ENCODE measurements around the gene ZNF335. TPM values are rescaled to one million over a fixed set of nuclear protein-coding genes. Genes with fewer than 3 reads are reported as not detected.

The ZNF335 gene
- total and polyA plus RNA-seq, 2 of the 13 experiments (the other 11 are each of a cell fraction or from before 2014, with no cell fraction given) = 9.7 to 13.7 TPM

DNA sequence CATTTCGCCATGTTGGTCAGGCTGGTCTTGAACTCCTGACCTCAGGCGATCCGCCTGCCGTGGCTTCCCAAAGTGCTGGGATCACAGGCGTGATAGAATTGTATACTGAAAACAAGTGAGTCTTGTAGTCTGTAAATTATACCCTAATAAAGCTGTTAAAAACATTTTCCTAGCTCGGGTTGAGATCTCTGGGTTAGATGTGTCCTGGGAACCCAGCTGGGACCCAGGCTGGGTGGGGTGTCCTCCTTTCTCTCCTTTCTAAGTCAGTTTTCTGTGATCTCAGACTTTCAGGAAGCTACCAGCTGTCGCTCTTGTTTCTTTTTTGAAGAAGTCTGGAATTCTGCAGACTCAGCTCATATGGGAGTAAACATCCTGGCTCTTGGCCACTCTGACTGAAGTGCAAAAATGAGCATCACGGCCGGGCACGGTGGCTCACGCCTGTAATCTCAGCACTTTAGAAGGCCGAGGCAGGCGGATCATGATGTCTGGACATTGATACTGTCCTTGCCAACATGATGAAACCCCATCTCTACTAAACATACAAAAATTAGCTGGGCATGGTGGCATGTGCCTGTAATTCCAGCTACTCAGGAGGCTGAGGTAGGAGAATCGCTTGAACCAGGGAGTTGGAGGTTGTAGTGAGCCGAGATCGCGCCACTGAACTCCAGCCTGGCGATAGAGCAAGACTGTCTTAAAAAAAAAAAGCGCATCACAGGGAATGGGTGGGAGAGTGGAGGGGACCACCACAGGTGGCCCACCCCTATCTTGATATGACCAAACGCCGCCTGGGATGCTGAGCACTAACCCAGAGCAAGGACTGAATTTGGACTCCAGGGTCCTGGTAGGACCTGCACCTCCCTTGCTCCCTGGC, 47.4 kb downstream of the ZNF335 start (continued):
- TF ChIP-seq, protein P1, sequence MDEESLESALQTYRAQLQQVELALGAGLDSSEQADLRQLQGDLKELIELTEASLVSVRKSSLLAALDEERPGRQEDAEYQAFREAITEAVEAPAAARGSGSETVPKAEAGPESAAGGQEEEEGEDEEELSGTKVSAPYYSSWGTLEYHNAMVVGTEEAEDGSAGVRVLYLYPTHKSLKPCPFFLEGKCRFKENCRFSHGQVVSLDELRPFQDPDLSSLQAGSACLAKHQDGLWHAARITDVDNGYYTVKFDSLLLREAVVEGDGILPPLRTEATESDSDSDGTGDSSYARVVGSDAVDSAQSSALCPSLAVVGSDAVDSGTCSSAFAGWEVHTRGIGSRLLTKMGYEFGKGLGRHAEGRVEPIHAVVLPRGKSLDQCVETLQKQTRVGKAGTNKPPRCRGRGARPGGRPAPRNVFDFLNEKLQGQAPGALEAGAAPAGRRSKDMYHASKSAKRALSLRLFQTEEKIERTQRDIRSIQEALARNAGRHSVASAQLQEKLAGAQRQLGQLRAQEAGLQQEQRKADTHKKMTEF (CRISPR knock-in tag; IDR thresholded peaks at IDR 0.05) = peak; percentile 39
- TF ChIP-seq ZNF451 (CRISPR knock-in tag; IDR thresholded peaks at IDR 0.05) (0 out of 2 replicates have a peak, but pooled peaks have one; percentile 47), THAP11 (CRISPR knock-in tag; IDR thresholded peaks at IDR 0.05) (no peak), LCORL (IDR thresholded peaks at IDR 0.05) (no peak), LCORL (CRISPR knock-in tag; IDR thresholded peaks at IDR 0.05) (0 out of 2 replicates have a peak, but pooled peaks have one; percentile 33), PRDM10 (CRISPR knock-in tag; IDR thresholded peaks at IDR 0.05; ENCODE audit: low read depth) (no peak), HNF1B (CRISPR knock-in tag; IDR thresholded peaks at IDR 0.05) (peak; percentile 76), SAP130 (CRISPR knock-in tag; IDR thresholded peaks at IDR 0.05; ENCODE audit: low read depth) (peak; percentile 65), EZH2 (conservative IDR thresholded peaks at IDR 0.05; ENCODE audit: low read depth, low read length) (no peak), ZNF136 (CRISPR knock-in tag; IDR thresholded peaks at IDR 0.05; ENCODE audit: low read depth) (0 out of 2 replicates have a peak, but pooled peaks have one; percentile 46), ZNF460 (CRISPR knock-in tag; IDR thresholded peaks at IDR 0.05; ENCODE audit: borderline replicate concordance) (no peak), MTA1 (CRISPR knock-in tag; IDR thresholded peaks at IDR 0.05; ENCODE audit: borderline replicate concordance) (0 out of 2 replicates have a peak, but pooled peaks have one; percentile 15), ARNT (IDR thresholded peaks at IDR 0.05) (no peak), SNAPC2 (CRISPR knock-in tag; IDR thresholded peaks at IDR 0.05) (0 out of 2 replicates have a peak, but pooled peaks have one; percentile 33), HMG20A (CRISPR knock-in tag; IDR thresholded peaks at IDR 0.05; ENCODE audit: borderline replicate concordance) (peak; percentile 52; the same call in 1 of the 2 replicates), FOXA1 (IDR thresholded peaks at IDR 0.05) (no peak), FOXA1 (CRISPR knock-in tag; IDR thresholded peaks at IDR 0.05) (peak; percentile 63), SALL2 (CRISPR knock-in tag; IDR thresholded peaks at IDR 0.05) (0 out of 2 replicates have a peak, but pooled peaks have one; percentile 23), ZNF878 (CRISPR knock-in tag; IDR thresholded peaks at IDR 0.05) (no peak)
- TF ChIP-seq, protein P2, sequence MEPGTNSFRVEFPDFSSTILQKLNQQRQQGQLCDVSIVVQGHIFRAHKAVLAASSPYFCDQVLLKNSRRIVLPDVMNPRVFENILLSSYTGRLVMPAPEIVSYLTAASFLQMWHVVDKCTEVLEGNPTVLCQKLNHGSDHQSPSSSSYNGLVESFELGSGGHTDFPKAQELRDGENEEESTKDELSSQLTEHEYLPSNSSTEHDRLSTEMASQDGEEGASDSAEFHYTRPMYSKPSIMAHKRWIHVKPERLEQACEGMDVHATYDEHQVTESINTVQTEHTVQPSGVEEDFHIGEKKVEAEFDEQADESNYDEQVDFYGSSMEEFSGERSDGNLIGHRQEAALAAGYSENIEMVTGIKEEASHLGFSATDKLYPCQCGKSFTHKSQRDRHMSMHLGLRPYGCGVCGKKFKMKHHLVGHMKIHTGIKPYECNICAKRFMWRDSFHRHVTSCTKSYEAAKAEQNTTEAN (CRISPR knock-in tag; conservative IDR thresholded peaks at IDR 0.05) = no peak

Data from HepG2 (cell line).